Activated CD4-positive, alpha-beta T cell treated with anti-CD3 and anti-CD28 coated beads for 36 hours (primary cell): ENCODE measurements around the gene HS1BP3. TPM values are rescaled to one million over a fixed set of nuclear protein-coding genes. Genes with fewer than 3 reads are reported as not detected.

Experiments
- ATAC-seq: fragments of 200-7000 bp; cut with Tn5 transposase; one replicate; pipeline ENCODE4 v1.10.0; 2021; ENCODE audit warnings: mild to moderate bottlenecking, moderate library complexity
- CTCF ChIA-PET: fragments of 350-600 bp; sonication (Branson Sonifier 250); formaldehyde crosslinking; loops from one replicate; lab custom pipeline; 2021; ENCODE audit warnings: antibody characterized with exemption; lab: Charles Lee
- POLR2A ChIA-PET: fragments of 350-600 bp; sonication (Branson Sonifier 250); formaldehyde crosslinking; loops from one replicate; lab custom pipeline; 2021; ENCODE audit warnings: antibody characterized with exemption, inconsistent platforms; lab: Charles Lee
- DNase-seq: peaks from one replicate; pipeline ENCODE4 v3.0.0-alpha.2; 2020
- H3K27ac Mint-ChIP-seq: one replicate; pipeline ENCODE4 v1.8.0; 2021; ENCODE audit warnings: mixed read lengths
- H3K27me3 Mint-ChIP-seq: one replicate; pipeline ENCODE4 v1.8.0; 2021; ENCODE audit warnings: mixed read lengths
- H3K36me3 Mint-ChIP-seq: one replicate; pipeline ENCODE4 v1.8.0; 2021; ENCODE audit warnings: low read depth, mixed read lengths
- H3K4me1 Mint-ChIP-seq: one replicate; pipeline ENCODE4 v1.8.0; 2021; ENCODE audit warnings: mixed read lengths
- H3K4me3 Mint-ChIP-seq: one replicate; pipeline ENCODE4 v1.8.0; 2021; ENCODE audit warnings: mild to moderate bottlenecking, moderate library complexity, mixed read lengths
- H3K9me3 Mint-ChIP-seq: one replicate; pipeline ENCODE4 v1.8.0; 2021; ENCODE audit warnings: low read depth, mixed read lengths
- intact Hi-C, 2 experiments: fragments of 100-400 bp; cut with DNase I in 1 of 2; cut with micrococcal nuclease in 1 of 2; formaldehyde crosslinking; loops; one replicate each; pipeline versions ENCODE4 v1.14.2 to v1.15.1; 2022 to 2024; cut with DNase I, micrococcal nuclease
- total RNA-seq, 2 experiments: library from RNA; stranded (reverse); gene quantifications; one replicate each; pipeline ENCODE4 v1.2.3, GENCODE V29; 2021

The HS1BP3 gene
- total RNA-seq, 2 experiments from 2014 or later = 6.2 to 7.1 TPM

- no peaks in the 10 kb centered on the region for H3K27me3 Mint-ChIP-seq
- no peaks in the 10 kb centered on the region for H3K4me1 Mint-ChIP-seq
- DNase-seq (no peak), ATAC-seq (no peak)
- no peak overlapping the region for H3K27ac Mint-ChIP-seq
- CTCF ChIA-PET = interaction anchor here (1.1 kb wide), 1 partner anchor 66 kb away, joined by 3 read pairs; no protein-coding TSS in a partner anchor
- POLR2A ChIA-PET = no interaction called here
- no peaks in the 10 kb centered on the region for H3K36me3 Mint-ChIP-seq
- H3K9me3 Mint-ChIP-seq = no peaks in the 10 kb centered on the region
- H3K4me3 Mint-ChIP-seq = no peak overlapping the region
- intact Hi-C loops = no loop called here
Measured at GRCh38 chr2:20629181-20629580, 21.7 kb downstream of the HS1BP3 start.

GRCh38 chr2:20627712-20628380, 23.1 kb downstream of the HS1BP3 start:
- Mint-ChIP-seq H3K9me3 (no peaks in the 10 kb centered on the region), H3K4me1 (no peaks in the 10 kb centered on the region), H3K36me3 (no peaks in the 10 kb centered on the region), H3K27me3 (no peaks in the 10 kb centered on the region), H3K27ac (no peak overlapping the region), H3K4me3 (no peak overlapping the region)
- intact Hi-C loops = no loop called here
- ATAC-seq (no peak), DNase-seq (no peak)
- ChIA-PET CTCF (no interaction called here), POLR2A (interaction anchor here (0.6 kb wide), 1 partner anchor 619 kb away, joined by 6 read pairs; no protein-coding TSS in a partner anchor)

GRCh38 chr2:20626698-20627513, 24.0 kb downstream of the HS1BP3 start:
- no peak overlapping the region for H3K4me3 Mint-ChIP-seq
- no peaks in the 10 kb centered on the region for H3K27me3 Mint-ChIP-seq
- H3K4me1 Mint-ChIP-seq = no peaks in the 10 kb centered on the region
- POLR2A ChIA-PET = no interaction called here
- CTCF ChIA-PET = interaction anchor here (0.8 to 1.7 kb wide), 2 partner anchors 16 to 21 kb away, joined by 3 read pairs; no protein-coding TSS in a partner anchor
- no peaks in the 10 kb centered on the region for H3K9me3 Mint-ChIP-seq
- no peak for DNase-seq
- intact Hi-C loops = no loop called here
- no peaks in the 10 kb centered on the region for H3K36me3 Mint-ChIP-seq
- ATAC-seq = no peak
- H3K27ac Mint-ChIP-seq = no peak overlapping the region

- Mint-ChIP-seq H3K4me3 (no peak overlapping the region), H3K27me3 (no peaks in the 10 kb centered on the region), H3K36me3 (no peaks in the 10 kb centered on the region), H3K4me1 (no peaks in the 10 kb centered on the region), H3K9me3 (no peaks in the 10 kb centered on the region), H3K27ac (no peak overlapping the region)
- no peak for DNase-seq
- intact Hi-C loops = no loop called here
- ChIA-PET POLR2A (no interaction called here), CTCF (interaction anchor here (0.8 to 1.7 kb wide), 3 partner anchors 13 to 21 kb away, joined by 3 read pairs; no protein-coding TSS in a partner anchor)
- no peak for ATAC-seq
Measured at GRCh38 chr2:20626392-20626697, 24.6 kb downstream of the HS1BP3 start.

GRCh38 chr2:20625491-20626391, 25.2 kb downstream of the HS1BP3 start:
- Mint-ChIP-seq H3K27me3 (no peaks in the 10 kb centered on the region), H3K27ac (no peak overlapping the region), H3K9me3 (no peaks in the 10 kb centered on the region), H3K36me3 (no peaks in the 10 kb centered on the region), H3K4me3 (no peak overlapping the region), H3K4me1 (no peaks in the 10 kb centered on the region)
- CTCF ChIA-PET = interaction anchor here (0.7 to 1.7 kb wide), 4 partner anchors 13 to 20 kb away, joined by 3 read pairs; no protein-coding TSS in a partner anchor
- DNase-seq (no peak), ATAC-seq (no peak)
- intact Hi-C loops = no loop called here
- POLR2A ChIA-PET = interaction anchor here (0.6 kb wide), 1 partner anchor 1212 kb away, joined by 4 read pairs; no protein-coding TSS in a partner anchor

- H3K9me3 Mint-ChIP-seq = no peaks in the 10 kb centered on the region
- CTCF ChIA-PET = interaction anchor here (0.7 to 1.7 kb wide), 3 partner anchors 12 to 19 kb away, joined by 3 read pairs; no protein-coding TSS in a partner anchor
- no peak overlapping the region for H3K4me3 Mint-ChIP-seq
- POLR2A ChIA-PET = interaction anchor here (0.5 kb wide), 1 partner anchor 299 kb away, joined by 6 read pairs; no protein-coding TSS in a partner anchor
- no peaks in the 10 kb centered on the region for H3K4me1 Mint-ChIP-seq
- no peak overlapping the region for H3K27ac Mint-ChIP-seq
- H3K36me3 Mint-ChIP-seq = peaks cover 5% of the 10 kb centered on the region
- intact Hi-C loops = no loop called here
- no peaks in the 10 kb centered on the region for H3K27me3 Mint-ChIP-seq
- DNase-seq (no peak), ATAC-seq (no peak)
Measured at GRCh38 chr2:20624884-20625485, 25.9 kb downstream of the HS1BP3 start.

- DNase-seq (no peak), ATAC-seq (no peak)
- Mint-ChIP-seq H3K36me3 (peaks cover 5% of the 10 kb centered on the region), H3K9me3 (no peaks in the 10 kb centered on the region), H3K27ac (no peak overlapping the region), H3K4me1 (no peaks in the 10 kb centered on the region), H3K4me3 (no peak overlapping the region), H3K27me3 (no peaks in the 10 kb centered on the region)
- intact Hi-C loops = no loop called here
- POLR2A ChIA-PET = interaction anchor here (0.5 kb wide), 1 partner anchor 299 kb away, joined by 6 read pairs; no protein-coding TSS in a partner anchor
- CTCF ChIA-PET = no interaction called here
Measured at GRCh38 chr2:20624156-20624883, 26.6 kb downstream of the HS1BP3 start.

- H3K9me3 Mint-ChIP-seq = no peaks in the 10 kb centered on the region
- H3K27me3 Mint-ChIP-seq = no peaks in the 10 kb centered on the region
- DNase-seq (no peak), ATAC-seq (no peak)
- H3K4me3 Mint-ChIP-seq = no peak overlapping the region
- intact Hi-C loops = no loop called here
- H3K36me3 Mint-ChIP-seq = peaks cover 5% of the 10 kb centered on the region
- POLR2A ChIA-PET = no interaction called here
- H3K4me1 Mint-ChIP-seq = no peaks in the 10 kb centered on the region
- H3K27ac Mint-ChIP-seq = no peak overlapping the region
- CTCF ChIA-PET = no interaction called here
Measured at GRCh38 chr2:20623741-20624155, 27.1 kb downstream of the HS1BP3 start.

- no peaks in the 10 kb centered on the region for H3K27me3 Mint-ChIP-seq
- no peak for DNase-seq
- ChIA-PET POLR2A (no interaction called here), CTCF (no interaction called here)
- intact Hi-C loops = no loop called here
- H3K4me1 Mint-ChIP-seq = no peaks in the 10 kb centered on the region
- H3K9me3 Mint-ChIP-seq = no peaks in the 10 kb centered on the region
- H3K4me3 Mint-ChIP-seq = no peak overlapping the region
- H3K27ac Mint-ChIP-seq = no peak overlapping the region
- no peak for ATAC-seq
- peaks cover 5% of the 10 kb centered on the region for H3K36me3 Mint-ChIP-seq
Measured at GRCh38 chr2:20623241-20623640, 27.7 kb downstream of the HS1BP3 start.

- Mint-ChIP-seq H3K36me3 (peaks cover 5% of the 10 kb centered on the region), H3K4me3 (no peak overlapping the region), H3K27ac (no peak overlapping the region), H3K4me1 (no peaks in the 10 kb centered on the region), H3K9me3 (no peaks in the 10 kb centered on the region), H3K27me3 (no peaks in the 10 kb centered on the region)
- intact Hi-C loops = no loop called here
- ChIA-PET POLR2A (no interaction called here), CTCF (no interaction called here)
- no peak for ATAC-seq
- no peak for DNase-seq
Measured at GRCh38 chr2:20622731-20623130, 28.2 kb downstream of the HS1BP3 start.
